ENCODE data around the gene MRPS10. TPM values are rescaled to one million over a fixed set of nuclear protein-coding genes. Genes with fewer than 3 reads are reported as not detected.

The MRPS10 gene
- total and polyA plus RNA-seq, 10 of the 15 experiments (the other 5 are each of a cell fraction or from before 2014, with no cell fraction given) = 28.5 to 83.3 (median 52.8) TPM

GRCh38 chr6:42177514-42178364 lies 39.9 kb downstream of the MRPS10 start (continued):
- TF ChIP-seq SMAD5 (IDR thresholded peaks at IDR 0.05; ENCODE audit: low read depth) (no peak), RFX5 (IDR thresholded peaks at IDR 0.05; ENCODE audit: low read depth, low read length) (no peak), PAX5 (IDR thresholded peaks at IDR 0.05; ENCODE audit: borderline replicate concordance, low read depth, low read length) (no peak), FOXK2 (IDR thresholded peaks at IDR 0.05) (no peak), NBN (IDR thresholded peaks at IDR 0.05) (no peak), SPI1 (IDR thresholded peaks at IDR 0.05; ENCODE audit: borderline replicate concordance, insufficient read depth, low read depth, low read length) (no peak)
- TF ChIP-seq, protein P1, sequence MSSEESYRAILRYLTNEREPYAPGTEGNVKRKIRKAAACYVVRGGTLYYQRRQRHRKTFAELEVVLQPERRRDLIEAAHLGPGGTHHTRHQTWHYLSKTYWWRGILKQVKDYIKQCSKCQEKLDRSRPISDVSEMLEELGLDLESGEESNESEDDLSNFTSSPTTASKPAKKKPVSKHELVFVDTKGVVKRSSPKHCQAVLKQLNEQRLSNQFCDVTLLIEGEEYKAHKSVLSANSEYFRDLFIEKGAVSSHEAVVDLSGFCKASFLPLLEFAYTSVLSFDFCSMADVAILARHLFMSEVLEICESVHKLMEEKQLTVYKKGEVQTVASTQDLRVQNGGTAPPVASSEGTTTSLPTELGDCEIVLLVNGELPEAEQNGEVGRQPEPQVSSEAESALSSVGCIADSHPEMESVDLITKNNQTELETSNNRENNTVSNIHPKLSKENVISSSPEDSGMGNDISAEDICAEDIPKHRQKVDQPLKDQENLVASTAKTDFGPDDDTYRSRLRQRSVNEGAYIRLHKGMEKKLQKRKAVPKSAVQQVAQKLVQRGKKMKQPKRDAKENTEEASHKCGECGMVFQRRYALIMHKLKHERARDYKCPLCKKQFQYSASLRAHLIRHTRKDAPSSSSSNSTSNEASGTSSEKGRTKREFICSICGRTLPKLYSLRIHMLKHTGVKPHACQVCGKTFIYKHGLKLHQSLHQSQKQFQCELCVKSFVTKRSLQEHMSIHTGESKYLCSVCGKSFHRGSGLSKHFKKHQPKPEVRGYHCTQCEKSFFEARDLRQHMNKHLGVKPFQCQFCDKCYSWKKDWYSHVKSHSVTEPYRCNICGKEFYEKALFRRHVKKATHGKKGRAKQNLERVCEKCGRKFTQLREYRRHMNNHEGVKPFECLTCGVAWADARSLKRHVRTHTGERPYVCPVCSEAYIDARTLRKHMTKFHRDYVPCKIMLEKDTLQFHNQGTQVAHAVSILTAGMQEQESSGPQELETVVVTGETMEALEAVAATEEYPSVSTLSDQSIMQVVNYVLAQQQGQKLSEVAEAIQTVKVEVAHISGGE (CRISPR knock-in tag; IDR thresholded peaks at IDR 0.05) = no peak

DNA sequence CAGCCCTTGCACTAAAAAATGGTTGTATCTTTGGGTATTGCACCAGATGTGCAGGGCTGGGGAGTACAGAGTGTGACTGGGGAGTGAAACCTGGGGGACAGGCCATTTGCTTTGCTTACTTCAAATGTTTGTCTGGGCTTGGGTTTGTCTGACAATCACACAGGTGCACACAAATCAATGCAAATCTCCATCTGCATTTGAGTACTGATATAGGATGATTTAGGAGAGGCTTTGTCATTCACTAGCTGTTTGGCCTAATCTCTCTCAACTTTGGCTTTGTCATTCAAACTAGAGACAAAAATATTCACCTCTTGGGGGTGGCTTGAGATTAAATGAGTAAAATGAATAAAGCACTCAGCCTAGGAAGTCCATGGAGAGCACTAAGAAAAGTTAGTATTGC lies 40.7 kb downstream of the MRPS10 start:
- intact Hi-C loops (cut with micrococcal nuclease; ENCODE audit: unreplicated experiment) (no loop called here), in situ Hi-C loops (cut with MboI) (no loop called here)
- DNase-seq (ENCODE audit: low read depth, low spot score) = no peak
- H2AFZ ChIP-seq (ENCODE audit: control insufficient read depth, low read depth, low read length) = no peak overlapping the region
- POLR2A ChIA-PET = no interaction called here
- SMC1A ChIA-PET (ENCODE audit: uncharacterized antibody, unreplicated experiment) = interaction anchor here (0.6 kb wide), 1 partner anchor 75 kb away, joined by 3 read pairs; no protein-coding TSS in a partner anchor
- H3K27me3 ChIP-seq (replicated peaks in 1 of 2; ENCODE audit: control insufficient read depth in 2 of 2, insufficient read depth in 2 of 2, low read length in 1 of 2) = no peaks in the 10 kb centered on the region
- H3K9ac ChIP-seq (ENCODE audit: control insufficient read depth, insufficient read depth, low read length) = no peak overlapping the region
- no peak for FAIRE-seq
- no peaks in the 10 kb centered on the region for H4K20me1 ChIP-seq (ENCODE audit: control insufficient read depth, insufficient read depth)
- no peak overlapping the region for H3K4me3 ChIP-seq
- no peak overlapping the region for H3K27ac ChIP-seq (ENCODE audit: control insufficient read depth, insufficient read depth)
- RAD21 ChIA-PET (ENCODE audit: unreplicated experiment) = no interaction called here
- no peaks in the 10 kb centered on the region for H3K79me2 ChIP-seq (ENCODE audit: control insufficient read depth, insufficient read depth, low read length)
- no TSS peak for BruUV-seq (replicated peaks)
- H3K36me3 ChIP-seq (ENCODE audit: control insufficient read depth in 2 of 2, insufficient read depth in 2 of 2, low read length in 1 of 2) = no peaks in the 10 kb centered on the region
- no peak overlapping the region for H3K4me2 ChIP-seq (ENCODE audit: control insufficient read depth, insufficient read depth)
- no peak for ATAC-seq
- H3K4me1 ChIP-seq (ENCODE audit: control insufficient read depth, insufficient read depth, low read length) = no peaks in the 10 kb centered on the region
- H3K9me3 ChIP-seq (replicated peaks; ENCODE audit: control insufficient read depth, insufficient read depth, low read length) = no peaks in the 10 kb centered on the region
- CTCF ChIA-PET = interaction anchor here (2.1 kb wide), 1 partner anchor 370 kb away, joined by 5 read pairs; no protein-coding TSS in a partner anchor
- TF ChIP-seq CREB1 (IDR thresholded peaks at IDR 0.05; ENCODE audit: low read depth) (no peak), ZBTB40 (IDR thresholded peaks at IDR 0.05; ENCODE audit: borderline replicate concordance) (no peak), MEF2B (IDR thresholded peaks at IDR 0.05; ENCODE audit: partially characterized antibody, poor library complexity, severe bottlenecking) (no peak), KAT2A (conservative IDR thresholded peaks at IDR 0.05; ENCODE audit: control insufficient read depth, low read depth, low read length) (no peak), ZNF207 (IDR thresholded peaks at IDR 0.05; ENCODE audit: borderline replicate concordance) (no peak), SP1 (IDR thresholded peaks at IDR 0.05; ENCODE audit: low read depth, low read length) (no peak), BCL11A (IDR thresholded peaks at IDR 0.05; ENCODE audit: low read depth, low read length) (no peak)

All from GM12878 (cell line).